Measurements from ENCODE around the gene RNF144A. TPM values are rescaled to one million over a fixed set of nuclear protein-coding genes. Genes with fewer than 3 reads are reported as not detected.
"Not testable (repeated sequence)": the region's sequence is repeated elsewhere in the genome, so short reads cannot be mapped to it uniquely, and the experiment has no call there.

RNF144A gene
- total and polyA plus RNA-seq, 2 experiments from 2014 or later, result 0.60 to 3.5 TPM

DNA sequence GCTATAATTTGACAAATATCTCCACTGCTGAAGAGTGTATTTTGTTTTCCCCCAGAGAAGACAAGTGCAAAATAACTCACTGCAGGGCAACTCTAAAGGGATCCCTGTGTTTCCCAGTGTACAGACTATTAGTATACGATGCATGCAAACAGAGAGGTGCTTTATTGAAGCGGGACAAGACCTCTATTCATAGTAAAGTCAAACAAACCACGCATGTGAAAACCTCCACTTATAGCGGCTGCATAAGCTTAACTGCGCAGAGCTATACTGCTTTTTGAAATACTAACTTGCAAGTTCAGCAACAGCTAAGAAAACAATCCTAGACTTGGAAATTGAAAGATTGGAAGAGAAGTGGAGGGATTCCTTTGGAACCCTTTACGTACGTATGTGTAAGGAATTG lies 15.6 kb downstream of the RNF144A start:
- Histone ChIP-seq H4K20me1 (ENCODE audit: insufficient read depth) (no peaks in the 10 kb centered on the region), H3K9me2 (ENCODE audit: insufficient read depth) (no peaks in the 10 kb centered on the region), H3K4me3 (no peak overlapping the region), H3K36me3 (ENCODE audit: low read depth) (no peaks in the 10 kb centered on the region), H3K4me2 (ENCODE audit: unreplicated experiment) (no peak overlapping the region), H2AFZ (no peak overlapping the region), H3F3A (ENCODE audit: insufficient read depth) (no peaks in the 10 kb centered on the region), H3K27me3 (replicated peaks; ENCODE audit: insufficient read depth) (no peaks in the 10 kb centered on the region), H3K9me3 (ENCODE audit: low read depth) (no peaks in the 10 kb centered on the region), H3K4me1 (ENCODE audit: insufficient read depth) (no peaks in the 10 kb centered on the region), H3K9ac (no peak overlapping the region), H3K79me2 (ENCODE audit: insufficient read depth) (no peaks in the 10 kb centered on the region), H3K27ac (no peak overlapping the region)
- TF ChIP-seq EZH2 (IDR thresholded peaks at IDR 0.05; ENCODE audit: insufficient read depth, poor library complexity, severe bottlenecking), result no peak
- no peak for TF ChIP-seq EZH2phosphoT487 (IDR thresholded peaks at IDR 0.05; ENCODE audit: insufficient read depth, low read depth)
- in situ Hi-C loops (cut with MboI), result no loop called here
- 92 to 97% methylated on average over 7 of the region's 7 CpGs for WGBS, 2 experiments (ENCODE audit: low coverage in 1 of 2, low lambda C conversion rate in 2 of 2, missing lambda C conversion rate in 2 of 2)
- DNase-seq, result no peak

DNA sequence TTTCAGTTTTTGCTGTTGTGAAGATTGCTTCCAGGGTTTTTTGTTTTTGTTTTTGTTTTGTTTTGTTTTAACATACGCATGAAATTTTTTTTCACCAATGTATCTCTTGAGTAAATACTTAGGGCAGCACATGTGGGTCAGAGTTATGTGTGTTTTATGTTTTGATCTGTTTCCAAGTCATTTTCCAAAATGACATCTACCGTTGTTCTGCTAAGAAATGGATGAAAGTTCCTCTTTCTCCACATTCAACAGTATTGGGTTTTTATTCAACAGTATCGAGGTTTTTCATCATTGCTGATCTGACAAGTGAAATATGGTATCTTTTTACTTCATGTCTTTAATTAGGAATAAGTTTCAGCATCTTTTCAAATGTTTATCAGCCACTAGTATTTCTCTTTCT lies 16.7 kb downstream of the RNF144A start:
- H3K9me3 ChIP-seq (ENCODE audit: low read depth), result no peaks in the 10 kb centered on the region
- H3K9ac ChIP-seq, result no peak overlapping the region
- no peaks in the 10 kb centered on the region for H3K9me2 ChIP-seq (ENCODE audit: insufficient read depth)
- H3K27ac ChIP-seq, result no peak overlapping the region
- no peaks in the 10 kb centered on the region for H3K27me3 ChIP-seq (replicated peaks; ENCODE audit: insufficient read depth)
- H4K20me1 ChIP-seq (ENCODE audit: insufficient read depth), result no peaks in the 10 kb centered on the region
- no peaks in the 10 kb centered on the region for H3K4me1 ChIP-seq (ENCODE audit: insufficient read depth)
- in situ Hi-C loops (cut with MboI), result no loop called here
- no peak overlapping the region for H2AFZ ChIP-seq
- TF ChIP-seq EZH2phosphoT487 (IDR thresholded peaks at IDR 0.05; ENCODE audit: insufficient read depth, low read depth) (no peak), EZH2 (IDR thresholded peaks at IDR 0.05; ENCODE audit: insufficient read depth, poor library complexity, severe bottlenecking) (no peak)
- no peaks in the 10 kb centered on the region for H3K79me2 ChIP-seq (ENCODE audit: insufficient read depth)
- H3F3A ChIP-seq (ENCODE audit: insufficient read depth), result no peaks in the 10 kb centered on the region
- WGBS, 2 experiments (ENCODE audit: low coverage in 1 of 2, low lambda C conversion rate in 2 of 2, missing lambda C conversion rate in 2 of 2), result 92 to 97% methylated on average over 3 of the region's 3 CpGs
- no peaks in the 10 kb centered on the region for H3K36me3 ChIP-seq (ENCODE audit: low read depth)
- DNase-seq, result no peak
- no peak overlapping the region for H3K4me2 ChIP-seq (ENCODE audit: unreplicated experiment)
- no peak overlapping the region for H3K4me3 ChIP-seq

- no peaks in the 10 kb centered on the region for H3K9me3 ChIP-seq (ENCODE audit: low read depth)
- H4K20me1 ChIP-seq (ENCODE audit: insufficient read depth), result no peaks in the 10 kb centered on the region
- H3K4me1 ChIP-seq (ENCODE audit: insufficient read depth), result no peaks in the 10 kb centered on the region
- no peak overlapping the region for H3K9ac ChIP-seq
- TF ChIP-seq EZH2phosphoT487 (IDR thresholded peaks at IDR 0.05; ENCODE audit: insufficient read depth, low read depth), result no peak
- TF ChIP-seq EZH2 (IDR thresholded peaks at IDR 0.05; ENCODE audit: insufficient read depth, poor library complexity, severe bottlenecking), result no peak
- no peaks in the 10 kb centered on the region for H3K36me3 ChIP-seq (ENCODE audit: low read depth)
- no peak overlapping the region for H3K4me2 ChIP-seq (ENCODE audit: unreplicated experiment)
- H3K79me2 ChIP-seq (ENCODE audit: insufficient read depth), result no peaks in the 10 kb centered on the region
- no peaks in the 10 kb centered on the region for H3F3A ChIP-seq (ENCODE audit: insufficient read depth)
- in situ Hi-C loops (cut with MboI), result no loop called here
- no peak overlapping the region for H3K27ac ChIP-seq
- 0 out of 2 replicates have a peak, but pooled peaks cover 3% of the 10 kb centered on the region for H3K27me3 ChIP-seq (replicated peaks; ENCODE audit: insufficient read depth)
- no peak for DNase-seq
- no peaks in the 10 kb centered on the region for H3K9me2 ChIP-seq (ENCODE audit: insufficient read depth)
- no peak overlapping the region for H2AFZ ChIP-seq
- H3K4me3 ChIP-seq, result no peak overlapping the region
- 81% methylated on average over 1 of the region's 1 CpG for WGBS, 2 experiments (ENCODE audit: low coverage in 1 of 2, low lambda C conversion rate in 2 of 2, missing lambda C conversion rate in 2 of 2)
Observed at GRCh38 chr2:6934345-6934744, 17.1 kb downstream of the RNF144A start.

DNA sequence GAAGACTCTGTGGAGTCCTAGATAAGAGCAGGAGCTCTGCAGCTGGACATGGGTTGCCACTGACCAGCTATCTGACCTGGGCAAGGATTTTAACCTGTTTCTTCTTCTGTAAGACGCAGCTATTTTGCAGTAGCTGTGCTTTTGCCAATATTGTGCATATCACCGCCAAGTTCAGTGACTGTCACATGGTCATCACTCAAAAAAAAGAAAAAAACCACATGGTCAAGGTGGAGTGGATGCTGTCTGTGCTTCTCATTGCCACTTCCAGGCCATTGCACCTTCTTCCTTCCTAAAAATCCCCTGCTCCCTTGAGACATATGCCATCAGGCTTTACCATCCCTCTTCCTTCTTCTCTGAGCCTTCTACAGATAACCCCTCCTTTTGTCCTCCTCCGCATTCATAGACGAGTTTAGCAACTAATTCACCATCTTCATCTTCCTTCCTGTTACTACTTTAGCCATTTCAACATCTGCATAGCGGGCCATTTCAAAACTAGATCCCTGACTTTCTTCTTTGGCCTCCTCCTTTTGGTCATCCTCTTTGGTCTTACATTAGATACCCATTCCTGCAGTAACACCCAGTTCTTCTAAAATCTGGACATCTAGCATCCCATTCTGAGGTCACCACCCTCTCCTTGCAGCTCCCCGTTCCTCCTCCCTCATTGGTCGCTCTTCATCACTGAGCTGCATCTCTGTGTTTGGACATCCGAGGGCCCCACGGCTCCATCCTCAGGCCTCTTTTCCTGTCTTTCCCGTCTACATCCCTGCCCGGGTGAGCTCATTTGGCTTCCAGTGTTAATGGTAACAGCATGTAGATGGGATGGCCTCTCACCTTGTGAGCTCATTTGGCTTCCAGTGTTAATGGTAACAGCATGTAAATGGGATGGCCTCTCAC lies 17.8 kb downstream of the RNF144A start:
- Histone ChIP-seq H3K27me3 (replicated peaks; ENCODE audit: insufficient read depth) (peaks cover 8% of the 10 kb centered on the region; the same call in 1 of the 2 replicates), H3K4me2 (ENCODE audit: unreplicated experiment) (no peak overlapping the region), H3K4me3 (no peak overlapping the region), H3K9me2 (ENCODE audit: insufficient read depth) (no peaks in the 10 kb centered on the region), H3K36me3 (ENCODE audit: low read depth) (no peaks in the 10 kb centered on the region), H3K79me2 (ENCODE audit: insufficient read depth) (no peaks in the 10 kb centered on the region), H3F3A (ENCODE audit: insufficient read depth) (no peaks in the 10 kb centered on the region), H3K9me3 (ENCODE audit: low read depth) (no peaks in the 10 kb centered on the region), H3K9ac (no peak overlapping the region), H3K27ac (no peak overlapping the region), H2AFZ (no peak overlapping the region), H4K20me1 (ENCODE audit: insufficient read depth) (no peaks in the 10 kb centered on the region), H3K4me1 (ENCODE audit: insufficient read depth) (no peaks in the 10 kb centered on the region)
- TF ChIP-seq EZH2phosphoT487 (IDR thresholded peaks at IDR 0.05; ENCODE audit: insufficient read depth, low read depth) (no peak), EZH2 (IDR thresholded peaks at IDR 0.05; ENCODE audit: insufficient read depth, poor library complexity, severe bottlenecking) (no peak)
- in situ Hi-C loops (cut with MboI), result no loop called here
- no peak for DNase-seq
- 87 to 89% methylated on average over 11 of the region's 11 CpGs for WGBS, 2 experiments (ENCODE audit: low coverage in 1 of 2, low lambda C conversion rate in 2 of 2, missing lambda C conversion rate in 2 of 2)

GRCh38 chr2:6935652-6936020 lies 18.4 kb downstream of the RNF144A start:
- H3K4me1 ChIP-seq (ENCODE audit: insufficient read depth); H3K36me3 ChIP-seq (ENCODE audit: low read depth); H2AFZ ChIP-seq; H3F3A ChIP-seq (ENCODE audit: insufficient read depth); H4K20me1 ChIP-seq (ENCODE audit: insufficient read depth); DNase-seq; H3K4me3 ChIP-seq; in situ Hi-C loops (cut with MboI); H3K27ac ChIP-seq; H3K9me3 ChIP-seq (ENCODE audit: low read depth); H3K4me2 ChIP-seq (ENCODE audit: unreplicated experiment); H3K9me2 ChIP-seq (ENCODE audit: insufficient read depth); H3K9ac ChIP-seq; H3K79me2 ChIP-seq (ENCODE audit: insufficient read depth): not testable (repeated sequence)
- WGBS, 2 experiments (ENCODE audit: low coverage in 1 of 2, low lambda C conversion rate in 2 of 2, missing lambda C conversion rate in 2 of 2), result 84 to 85% methylated on average over 4 of the region's 4 CpGs
- H3K27me3 ChIP-seq (replicated peaks; ENCODE audit: insufficient read depth), result peaks cover 11% of the 10 kb centered on the region; the same call in 1 of the 2 replicates
